H9 (cell line): ENCODE results near the gene OXSR1. TPM values are rescaled to one million over a fixed set of nuclear protein-coding genes. Genes with fewer than 3 reads are reported as not detected.

Experiments used
- DNase-seq: peaks from one replicate; pipeline ENCODE4 v3.0.0-alpha.2; 2017
- H2AFZ ChIP-seq: one replicate; pipeline ENCODE4 v1.6.1; 2013; ENCODE audit warnings: mild to moderate bottlenecking, low read length, control low read depth, moderate library complexity
- H2AK5ac ChIP-seq: 2 replicates; pipeline ENCODE4 v1.6.1; 2013; ENCODE audit warnings: low read length, control low read depth, mixed read lengths; ENCODE audit not compliant: insufficient read length
- H2BK120ac ChIP-seq: one replicate; pipeline ENCODE4 v1.6.1; 2013; ENCODE audit warnings: low read depth, mild to moderate bottlenecking, low read length, control low read depth, inconsistent platforms; ENCODE audit not compliant: poor library complexity, severe bottlenecking
- H2BK12ac ChIP-seq: 2 replicates; pipeline ENCODE4 v1.6.1; 2013; ENCODE audit warnings: low read length, control low read depth, mixed read lengths, low read depth; ENCODE audit not compliant: insufficient read length
- H2BK15ac ChIP-seq: 2 replicates; pipeline ENCODE4 v1.6.1; 2013; ENCODE audit warnings: low read depth, low read length, control low read depth
- H2BK20ac ChIP-seq: one replicate; pipeline ENCODE4 v1.6.1; 2013; ENCODE audit warnings: low read depth, mild to moderate bottlenecking, low read length, control low read depth, inconsistent platforms; ENCODE audit not compliant: poor library complexity, severe bottlenecking
- H2BK5ac ChIP-seq: 2 replicates; pipeline ENCODE4 v1.6.1; 2013; ENCODE audit warnings: low read length, control low read depth, mixed read lengths; ENCODE audit not compliant: insufficient read length
- H3K14ac ChIP-seq: 2 replicates; pipeline ENCODE4 v1.6.1; 2013; ENCODE audit warnings: low read length, control low read depth; ENCODE audit not compliant: insufficient read depth
- H3K18ac ChIP-seq: 2 replicates; pipeline ENCODE4 v1.6.1; 2013; ENCODE audit warnings: low read depth, mild to moderate bottlenecking, mixed read lengths, low read length, control low read depth; ENCODE audit not compliant: insufficient read length
- H3K23ac ChIP-seq: 2 replicates; pipeline ENCODE4 v1.6.1; 2013; ENCODE audit warnings: low read length, control low read depth, mixed read lengths, low read depth; ENCODE audit not compliant: insufficient read length
- H3K23me2 ChIP-seq: 2 replicates; pipeline ENCODE4 v1.6.1; 2013; ENCODE audit warnings: low read depth, mild to moderate bottlenecking, mixed read lengths, low read length, control low read depth; ENCODE audit not compliant: insufficient read length, poor library complexity, severe bottlenecking
- H3K27ac ChIP-seq: 2 replicates; pipeline ENCODE4 v1.5.1; 2013; ENCODE audit warnings: low read length, control low read depth, mixed read lengths, low read depth; ENCODE audit not compliant: insufficient read length
- H3K27me3 ChIP-seq: 2 replicates; pipeline ENCODE4 v1.6.1; 2013; ENCODE audit warnings: low read length, control low read depth, inconsistent platforms; ENCODE audit not compliant: insufficient read depth
- H3K4ac ChIP-seq: 2 replicates; pipeline ENCODE4 v1.6.1; 2013; ENCODE audit warnings: low read depth, mild to moderate bottlenecking, control low read depth, inconsistent platforms, low read length, moderate library complexity
- H3K4me1 ChIP-seq: 2 replicates; pipeline ENCODE4 v1.6.1; 2013; ENCODE audit warnings: low read length, control low read depth, inconsistent platforms; ENCODE audit not compliant: insufficient read depth
- H3K4me2 ChIP-seq: 2 replicates; pipeline ENCODE4 v1.6.1; 2013; ENCODE audit warnings: low read length, control low read depth, mixed read lengths; ENCODE audit not compliant: insufficient read length, insufficient read depth
- H3K56ac ChIP-seq: 2 replicates; pipeline ENCODE4 v1.6.1; 2013; ENCODE audit warnings: low read depth, mild to moderate bottlenecking, mixed read lengths, low read length, control low read depth; ENCODE audit not compliant: insufficient read length
- H3K79me1 ChIP-seq: 2 replicates; pipeline ENCODE4 v1.6.1; 2013; ENCODE audit warnings: low read depth, mild to moderate bottlenecking, moderate library complexity, low read length, control low read depth, inconsistent platforms; ENCODE audit not compliant: insufficient read depth, poor library complexity, severe bottlenecking
- H3K79me2 ChIP-seq: 2 replicates; pipeline ENCODE4 v1.6.1; 2013; ENCODE audit warnings: low read length, control low read depth, inconsistent platforms; ENCODE audit not compliant: insufficient read depth
- H3K9ac ChIP-seq: 2 replicates; pipeline ENCODE4 v1.6.1; 2013; ENCODE audit warnings: low read length, control low read depth, mixed read lengths; ENCODE audit not compliant: insufficient read length; ENCODE audit errors: extremely low read depth
- H3K9me3 ChIP-seq: one replicate; pipeline ENCODE4 v1.6.1; 2013; ENCODE audit warnings: low read depth, low read length, inconsistent platforms; ENCODE audit not compliant: control insufficient read depth
- H3T11ph ChIP-seq: one replicate; pipeline ENCODE4 v1.6.1; 2013; ENCODE audit warnings: mild to moderate bottlenecking, low read length, control low read depth, inconsistent platforms
- H4K20me1 ChIP-seq: one replicate; pipeline ENCODE4 v1.6.1; 2013; ENCODE audit not compliant: control insufficient read depth, insufficient read length, insufficient read depth
- H4K5ac ChIP-seq: 2 replicates; pipeline ENCODE4 v1.6.1; 2013; ENCODE audit warnings: low read depth, mild to moderate bottlenecking, mixed read lengths, low read length, control low read depth; ENCODE audit not compliant: insufficient read length
- H4K8ac ChIP-seq: replicated peaks from 2 replicates; pipeline ENCODE4 v1.6.1; 2013; ENCODE audit warnings: low read length, control low read depth, mixed read lengths, low read depth; ENCODE audit not compliant: insufficient read length
- H4K91ac ChIP-seq: 2 replicates; pipeline ENCODE4 v1.6.1; 2013; ENCODE audit warnings: low read depth, mild to moderate bottlenecking, moderate library complexity, mixed read lengths, low read length, control low read depth; ENCODE audit not compliant: insufficient read length
- H3K27ac Mint-ChIP-seq, 3 experiments: 2 replicates in 2 of 3; 3 replicates in 1 of 3; pipeline ENCODE4 v1.8.0; 2020 to 2021; ENCODE audit warnings: mixed read lengths in 3 of 3, mild to moderate bottlenecking in 1 of 3, moderate library complexity in 1 of 3
- H3K27me3 Mint-ChIP-seq: 2 replicates; pipeline ENCODE4 v1.8.0; 2021; ENCODE audit warnings: low read depth, mild to moderate bottlenecking, moderate library complexity, mixed read lengths
- H3K36me3 Mint-ChIP-seq, 3 experiments: 2 replicates in 2 of 3; 3 replicates in 1 of 3; pipeline ENCODE4 v1.8.0; 2020 to 2021; ENCODE audit warnings: low read depth in 3 of 3, mixed read lengths in 3 of 3; ENCODE audit not compliant: insufficient read depth in 1 of 3
- H3K4me1 Mint-ChIP-seq, 2 experiments: 2 replicates each; pipeline ENCODE4 v1.8.0; 2020; ENCODE audit warnings: mixed read lengths in 2 of 2
- H3K4me3 Mint-ChIP-seq, 2 experiments: 2 replicates in 1 of 2; 3 replicates in 1 of 2; pipeline ENCODE4 v1.8.0; 2020 to 2021; ENCODE audit warnings: mild to moderate bottlenecking in 2 of 2, mixed read lengths in 2 of 2, moderate library complexity in 1 of 2
- H3K9me3 Mint-ChIP-seq, 2 experiments: 2 replicates in 1 of 2; 3 replicates in 1 of 2; pipeline ENCODE4 v1.8.0; 2020; ENCODE audit warnings: mild to moderate bottlenecking in 2 of 2, mixed read lengths in 2 of 2, moderate library complexity in 1 of 2
- WGBS: extraction: QIAGEN DNeasy Blood & Tissue Kit; methylation state at CpG from one replicate; pipeline ENCODE4 v1.1.7; 2013; ENCODE audit warnings: missing lambda C conversion rate, low lambda C conversion rate, mixed read lengths; ENCODE audit not compliant: insufficient read length; ENCODE audit errors: extremely low coverage; 5-methylcytosine and 5-hydroxymethylcytosine counted together
- total RNA-seq: library from RNA; stranded (reverse); gene quantifications from 2 replicates; pipeline ENCODE4 v1.2.1, GENCODE V29; 2021
- TF ChIP-seq, protein P1 (sequence below): fragments of 200-600 bp; sonication (generic); conservative IDR thresholded peaks from 3 replicates; pipeline ENCODE4 v1.8.0; 2021; ENCODE audit warnings: antibody characterized with exemption, mild to moderate bottlenecking

The OXSR1 gene
- total RNA-seq, 1 experiment from 2014 or later, result 54.1 TPM

- DNase-seq, result no peak
- no peak overlapping the region for H2BK12ac ChIP-seq
- no peak overlapping the region for H2BK20ac ChIP-seq
- no peak overlapping the region for H2BK15ac ChIP-seq
- H3K23me2 ChIP-seq, result no peaks in the 10 kb centered on the region
- H3K4me1 ChIP-seq, result no peaks in the 10 kb centered on the region
- H2BK5ac ChIP-seq, result no peak overlapping the region
- H3K56ac ChIP-seq, result no peak overlapping the region
- H3K27me3 Mint-ChIP-seq, result no peaks in the 10 kb centered on the region
- H3T11ph ChIP-seq, result no peak overlapping the region
- no peak overlapping the region for H3K9ac ChIP-seq
- H3K27me3 ChIP-seq, result no peaks in the 10 kb centered on the region
- no peak overlapping the region for H3K27ac Mint-ChIP-seq
- no peak overlapping the region for H2BK120ac ChIP-seq
- no peak overlapping the region for H3K4me3 Mint-ChIP-seq
- no peak overlapping the region for H4K8ac ChIP-seq
- WGBS, result no CpG with 5 or more reads among the region's 4 CpGs
- H3K4me1 Mint-ChIP-seq, result peaks cover 4 to 5% of the 10 kb centered on the region in 2 experiments; a peak in 2 of 4 replicates
- H4K5ac ChIP-seq, result no peak overlapping the region
- no peak overlapping the region for H2AFZ ChIP-seq
- no peak overlapping the region for H4K91ac ChIP-seq
- H3K79me2 ChIP-seq, result no peaks in the 10 kb centered on the region
- H3K18ac ChIP-seq, result no peak overlapping the region
- H3K4ac ChIP-seq, result no peak overlapping the region
- TF ChIP-seq, protein P1, sequence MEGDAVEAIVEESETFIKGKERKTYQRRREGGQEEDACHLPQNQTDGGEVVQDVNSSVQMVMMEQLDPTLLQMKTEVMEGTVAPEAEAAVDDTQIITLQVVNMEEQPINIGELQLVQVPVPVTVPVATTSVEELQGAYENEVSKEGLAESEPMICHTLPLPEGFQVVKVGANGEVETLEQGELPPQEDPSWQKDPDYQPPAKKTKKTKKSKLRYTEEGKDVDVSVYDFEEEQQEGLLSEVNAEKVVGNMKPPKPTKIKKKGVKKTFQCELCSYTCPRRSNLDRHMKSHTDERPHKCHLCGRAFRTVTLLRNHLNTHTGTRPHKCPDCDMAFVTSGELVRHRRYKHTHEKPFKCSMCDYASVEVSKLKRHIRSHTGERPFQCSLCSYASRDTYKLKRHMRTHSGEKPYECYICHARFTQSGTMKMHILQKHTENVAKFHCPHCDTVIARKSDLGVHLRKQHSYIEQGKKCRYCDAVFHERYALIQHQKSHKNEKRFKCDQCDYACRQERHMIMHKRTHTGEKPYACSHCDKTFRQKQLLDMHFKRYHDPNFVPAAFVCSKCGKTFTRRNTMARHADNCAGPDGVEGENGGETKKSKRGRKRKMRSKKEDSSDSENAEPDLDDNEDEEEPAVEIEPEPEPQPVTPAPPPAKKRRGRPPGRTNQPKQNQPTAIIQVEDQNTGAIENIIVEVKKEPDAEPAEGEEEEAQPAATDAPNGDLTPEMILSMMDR, result no peak
- H3K14ac ChIP-seq, result no peak overlapping the region
- no peak overlapping the region for H3K27ac ChIP-seq
- H3K23ac ChIP-seq, result no peak overlapping the region
- H3K9me3 ChIP-seq, result no peaks in the 10 kb centered on the region
- no peaks in the 10 kb centered on the region for H4K20me1 ChIP-seq
- peaks cover 2% of the 10 kb centered on the region for H3K79me1 ChIP-seq
- H2AK5ac ChIP-seq, result no peak overlapping the region
- H3K36me3 Mint-ChIP-seq, result peaks cover 2 to 26% (median 11%) of the 10 kb centered on the region in 3 experiments
- no peaks in the 10 kb centered on the region for H3K9me3 Mint-ChIP-seq
- no peak overlapping the region for H3K4me2 ChIP-seq
Observed at GRCh38 chr3:38207254-38208003, 42.1 kb downstream of the OXSR1 start.
